Thoracic aorta (tissue), 2 donors: ENCODE measurements around the gene SNX32. TPM values are rescaled to one million over a fixed set of nuclear protein-coding genes. Genes with fewer than 3 reads are reported as not detected.

Source experiments
- ATAC-seq: fragments of 150-250 bp; one replicate; pipeline ENCODE4 v1.8.0; 2017; ENCODE audit warnings: low read depth; ENCODE audit not compliant: insufficient number of reproducible peaks, low FRiP score
- DNase-seq: peaks from one replicate; pipeline ENCODE4 v3.0.0-alpha.2; 2020; ENCODE audit warnings: low spot score
- H3K27ac ChIP-seq, 2 donors: fragments of 200-600 bp; sonication (generic); 1 replicate in 1 of 2; 2 replicates in 1 of 2; pipeline ENCODE4 v1.5.1; 2016; ENCODE audit warnings: mild to moderate bottlenecking in 2 of 2, moderate library complexity in 2 of 2
- H3K27me3 ChIP-seq: fragments of 200-600 bp; sonication (generic); replicated peaks from 2 replicates; pipeline ENCODE4 v1.6.0; 2016; ENCODE audit warnings: mild to moderate bottlenecking; ENCODE audit not compliant: insufficient read depth
- H3K36me3 ChIP-seq: fragments of 200-600 bp; sonication (generic); one replicate; pipeline ENCODE4 v1.5.1; 2016
- H3K4me1 ChIP-seq, 2 donors: fragments of 200-600 bp; sonication (generic); 1 replicate in 1 of 2; 2 replicates in 1 of 2; pipeline versions ENCODE4 v1.5.1 to v1.6.0; 2016; ENCODE audit warnings: low read depth in 2 of 2, mild to moderate bottlenecking in 1 of 2; ENCODE audit not compliant: control insufficient read depth in 1 of 2
- H3K4me3 ChIP-seq: fragments of 200-600 bp; sonication (generic); 2 replicates; pipeline ENCODE4 v1.5.1; 2016; ENCODE audit warnings: mild to moderate bottlenecking
- H3K9me3 ChIP-seq: fragments of 200-600 bp; sonication (generic); 2 replicates; pipeline ENCODE4 v1.5.1; 2016
- total RNA-seq, 2 donors: library from RNA; depleted of rRNA; stranded (reverse); fragments of >200 nt; gene quantifications; one replicate each; pipeline versions ENCODE4 v1.1.0 to v1.2.3, GENCODE V29; 2016
- TF ChIP-seq, protein P1 (sequence below): fragments of 200-600 bp; sonication (generic); IDR thresholded peaks from one replicate; pipeline ENCODE4 v1.5.1; 2019; ENCODE audit warnings: antibody characterized with exemption

Gene SNX32
- total RNA-seq, 2 donors from 2014 or later, result 0.81 TPM; not detected in 1

DNA sequence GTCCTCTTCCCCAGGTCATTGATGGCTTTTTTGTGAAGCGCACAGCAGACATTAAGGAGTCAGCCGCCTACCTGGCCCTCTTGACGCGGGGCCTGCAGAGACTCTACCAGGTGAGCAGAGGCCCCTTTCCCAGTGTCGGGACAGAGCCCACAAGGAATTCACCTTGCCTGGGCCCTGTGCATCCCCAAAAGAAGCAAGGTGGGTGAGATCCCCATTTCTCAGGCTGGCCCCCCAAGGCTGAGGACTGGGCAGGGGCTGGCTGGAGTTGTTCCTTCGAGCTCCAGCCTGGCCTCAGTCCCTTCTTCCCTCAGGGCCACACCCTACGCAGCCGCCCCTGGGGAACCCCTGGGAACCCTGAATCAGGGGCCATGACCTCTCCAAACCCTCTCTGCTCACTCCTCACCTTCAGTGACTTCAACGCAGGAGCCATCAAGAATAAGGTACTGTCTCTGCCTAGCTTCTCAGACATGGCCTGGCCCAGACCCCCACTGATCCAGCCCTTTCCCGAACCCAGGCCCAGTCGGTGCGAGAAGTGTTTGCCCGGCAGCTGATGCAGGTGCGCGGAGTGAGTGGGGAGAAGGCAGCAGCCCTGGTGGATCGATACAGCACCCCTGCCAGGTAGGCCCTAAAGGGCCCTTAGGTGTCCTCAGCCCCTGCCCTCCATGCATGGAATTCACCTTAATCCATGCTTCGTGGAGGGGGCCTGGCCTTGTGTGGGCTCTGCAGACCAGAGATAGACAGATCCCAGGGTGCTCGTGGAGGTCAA lies 31.1 kb downstream of the SNX32 start:
- no peak overlapping the region for H3K27ac ChIP-seq
- H3K27me3 ChIP-seq, result no peaks in the 10 kb centered on the region
- DNase-seq (no peak), ATAC-seq (no peak)
- TF ChIP-seq, protein P1, sequence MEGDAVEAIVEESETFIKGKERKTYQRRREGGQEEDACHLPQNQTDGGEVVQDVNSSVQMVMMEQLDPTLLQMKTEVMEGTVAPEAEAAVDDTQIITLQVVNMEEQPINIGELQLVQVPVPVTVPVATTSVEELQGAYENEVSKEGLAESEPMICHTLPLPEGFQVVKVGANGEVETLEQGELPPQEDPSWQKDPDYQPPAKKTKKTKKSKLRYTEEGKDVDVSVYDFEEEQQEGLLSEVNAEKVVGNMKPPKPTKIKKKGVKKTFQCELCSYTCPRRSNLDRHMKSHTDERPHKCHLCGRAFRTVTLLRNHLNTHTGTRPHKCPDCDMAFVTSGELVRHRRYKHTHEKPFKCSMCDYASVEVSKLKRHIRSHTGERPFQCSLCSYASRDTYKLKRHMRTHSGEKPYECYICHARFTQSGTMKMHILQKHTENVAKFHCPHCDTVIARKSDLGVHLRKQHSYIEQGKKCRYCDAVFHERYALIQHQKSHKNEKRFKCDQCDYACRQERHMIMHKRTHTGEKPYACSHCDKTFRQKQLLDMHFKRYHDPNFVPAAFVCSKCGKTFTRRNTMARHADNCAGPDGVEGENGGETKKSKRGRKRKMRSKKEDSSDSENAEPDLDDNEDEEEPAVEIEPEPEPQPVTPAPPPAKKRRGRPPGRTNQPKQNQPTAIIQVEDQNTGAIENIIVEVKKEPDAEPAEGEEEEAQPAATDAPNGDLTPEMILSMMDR, result no peak
- H3K36me3 ChIP-seq, result peaks cover 68% of the 10 kb centered on the region
- H3K4me1 ChIP-seq, result peaks cover 11 to 28% of the 10 kb centered on the region in 2 donors
- no peaks in the 10 kb centered on the region for H3K9me3 ChIP-seq
- no peak overlapping the region for H3K4me3 ChIP-seq

DNA sequence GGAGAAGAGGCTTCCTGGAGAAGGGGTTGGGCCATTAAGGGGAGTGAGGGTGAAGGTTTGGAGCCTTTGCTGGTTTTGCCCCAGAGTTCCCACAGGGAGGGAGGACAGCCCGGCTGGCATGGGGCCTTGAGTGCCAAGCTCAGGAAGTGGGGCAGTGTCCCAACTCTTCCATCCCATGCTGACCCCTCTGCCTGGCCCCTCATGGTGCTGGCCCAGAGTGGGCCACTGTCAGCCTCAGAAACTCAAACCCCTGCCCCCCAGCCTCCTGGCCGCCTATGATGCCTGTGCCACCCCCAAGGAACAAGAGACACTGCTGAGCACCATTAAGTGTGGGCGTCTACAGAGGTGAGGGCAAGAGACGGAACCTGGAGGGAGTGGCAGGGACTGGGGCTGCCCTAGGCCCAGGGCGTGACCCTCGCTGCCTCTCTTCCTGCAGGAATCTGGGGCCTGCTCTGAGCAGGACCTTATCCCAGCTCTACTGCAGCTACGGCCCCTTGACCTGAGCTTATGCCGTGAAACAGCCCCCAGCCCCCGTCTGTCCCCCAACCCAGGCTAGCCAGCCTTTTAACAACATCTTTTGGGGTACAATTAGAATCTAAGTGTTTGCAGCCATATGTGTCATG lies 31.9 kb downstream of the SNX32 start:
- no peaks in the 10 kb centered on the region for H3K27me3 ChIP-seq
- DNase-seq, result no peak
- ATAC-seq, result no peak
- no peak overlapping the region for H3K4me3 ChIP-seq
- H3K9me3 ChIP-seq, result no peaks in the 10 kb centered on the region
- H3K36me3 ChIP-seq, result peaks cover 69% of the 10 kb centered on the region
- H3K4me1 ChIP-seq, result peaks cover 11 to 36% of the 10 kb centered on the region in 2 donors
- TF ChIP-seq, protein P1, result no peak
- no peak overlapping the region for H3K27ac ChIP-seq

- Histone ChIP-seq H3K9me3 (no peaks in the 10 kb centered on the region), H3K4me1 (peaks cover 9 to 38% of the 10 kb centered on the region in 2 donors), H3K4me3 (no peak overlapping the region), H3K36me3 (peaks cover 69% of the 10 kb centered on the region), H3K27ac (no peak overlapping the region), H3K27me3 (no peaks in the 10 kb centered on the region)
- no peak for DNase-seq
- TF ChIP-seq, protein P1, result no peak
- no peak for ATAC-seq
Observed at GRCh38 chr11:65866509-65867283, 32.9 kb downstream of the SNX32 start.

GRCh38 chr11:65867284-65868071 lies 33.7 kb downstream of the SNX32 start:
- ATAC-seq (no peak), DNase-seq (no peak)
- H3K27ac ChIP-seq, result no peak overlapping the region
- no peak overlapping the region for H3K4me3 ChIP-seq
- H3K36me3 ChIP-seq, result peaks cover 62% of the 10 kb centered on the region
- H3K4me1 ChIP-seq, result peaks cover 5 to 34% of the 10 kb centered on the region in 2 donors
- H3K27me3 ChIP-seq, result no peaks in the 10 kb centered on the region
- TF ChIP-seq, protein P1, result no peak
- no peaks in the 10 kb centered on the region for H3K9me3 ChIP-seq
